Stomach (tissue), 9 donors: ENCODE measurements around the gene AR. TPM values are rescaled to one million over a fixed set of nuclear protein-coding genes. Genes with fewer than 3 reads are reported as not detected.

Experiments used
- DNase-seq, 2 donors: peaks; one replicate each; pipeline versions ENCODE4 v3.0.0 to v3.0.0-alpha.2; 2013 to 2019
- H3K27ac ChIP-seq, 5 donors: fragments of 200-600 bp in 4 of 5; sonication (generic) in 4 of 5; one replicate each; pipeline ENCODE4 v1.5.1; 2013 to 2019; ENCODE audit warnings: mild to moderate bottlenecking in 1 of 5, moderate library complexity in 1 of 5
- H3K27me3 ChIP-seq, 3 donors: fragments of 200-600 bp; sonication (generic); one replicate each; pipeline ENCODE4 v1.5.1; 2017 to 2019; ENCODE audit warnings: mixed run types in 1 of 3
- H3K36me3 ChIP-seq, 4 donors: fragments of 200-600 bp; sonication (generic); 1 replicate in 3 of 4; 2 replicates in 1 of 4; pipeline ENCODE4 v1.5.1; 2016 to 2019
- H3K4me1 ChIP-seq, 4 donors: fragments of 200-600 bp; sonication (generic); one replicate each; pipeline ENCODE4 v1.5.1; 2016 to 2019
- H3K4me3 ChIP-seq, 4 donors: fragments of 200-600 bp; sonication (generic) in 3 of 4; one replicate each; pipeline ENCODE4 v1.5.1; 2016 to 2019; ENCODE audit warnings: mild to moderate bottlenecking in 1 of 4
- H3K9me3 ChIP-seq, 4 donors: fragments of 200-600 bp; sonication (generic); one replicate each; pipeline ENCODE4 v1.5.1; 2016 to 2019
- EP300 ChIP-seq: sonication (generic); formaldehyde crosslinking; IDR thresholded peaks from one replicate; pipeline ENCODE4 v1.6.1; 2017; ENCODE audit warnings: antibody characterized with exemption
- POLR2A ChIP-seq, 4 donors: fragments of 450-650 bp; IDR thresholded peaks; one replicate each; pipeline ENCODE4 v1.6.1; 2016; ENCODE audit warnings: antibody characterized with exemption in 4 of 4, control low read depth in 2 of 4, mild to moderate bottlenecking in 1 of 4, moderate library complexity in 1 of 4
- POLR2AphosphoS5 ChIP-seq, 3 donors: sonication (generic); formaldehyde crosslinking; IDR thresholded peaks; one replicate each; pipeline ENCODE4 v1.6.1; 2016; ENCODE audit warnings: antibody characterized with exemption in 3 of 3
- WGBS, 5 donors: extraction: QIAGEN DNeasy Blood & Tissue Kit in 3 of 5; methylation state at CpG; one replicate each; pipeline versions ENCODE4 v1.1.5 to v1.1.7; 2013 to 2018; 5-methylcytosine and 5-hydroxymethylcytosine counted together
- intact Hi-C: fragments of 100-400 bp; cut with DNase I; formaldehyde crosslinking; loops from one replicate; pipeline ENCODE4 v1.15.1; 2023; ENCODE audit warnings: low total_unique reads
- polyA plus RNA-seq, 3 donors: library from polyadenylated mRNA; stranded (reverse); fragments of 200-250 nt; gene quantifications; one replicate each; pipeline ENCODE4 v1.2.3, GENCODE V29; 2013
- total RNA-seq, 5 donors: library from RNA; depleted of rRNA; stranded (reverse); fragments of >200 nt; gene quantifications; one replicate each; pipeline versions ENCODE4 v1.1.0 to v1.2.3, GENCODE V29; 2014 to 2016
- TF ChIP-seq, protein P1 (sequence below), 7 experiments: fragments of 450-650 bp in 4 of 7; fragments of 200-600 bp in 3 of 7; sonication (generic) in 3 of 7; IDR thresholded peaks; one replicate each; pipeline ENCODE4 v1.5.1; 2016 to 2019; ENCODE audit warnings: antibody characterized with exemption in 7 of 7, control low read depth in 2 of 7, mild to moderate bottlenecking in 1 of 7
- donor health status: healthy with polysubstance abuse.
- donor health status: Bipolar disorder and iron deficiency.
- donor health status: healthy.

The AR gene
- total and polyA plus RNA-seq, 8 donors, result 0.50 to 8.8 (median 1.4) TPM

GRCh38 chrX:67684136-67684535, 140.3 kb downstream of the AR start:
- DNase-seq, result no peak
- Histone ChIP-seq H3K27me3 (no peaks in the 10 kb centered on the region), H3K4me1 (no peaks in the 10 kb centered on the region), H3K27ac (no peak overlapping the region), H3K4me3 (no peak overlapping the region), H3K36me3 (peaks cover 0 to 3% (median 0%) of the 10 kb centered on the region in 4 donors), H3K9me3 (peaks cover 0 to 21% (median 4%) of the 10 kb centered on the region in 4 donors)
- WGBS, 5 donors, result 74 to 93% (median 89%) methylated on average over 4 of the region's 4 CpGs
- TF ChIP-seq, protein P1, sequence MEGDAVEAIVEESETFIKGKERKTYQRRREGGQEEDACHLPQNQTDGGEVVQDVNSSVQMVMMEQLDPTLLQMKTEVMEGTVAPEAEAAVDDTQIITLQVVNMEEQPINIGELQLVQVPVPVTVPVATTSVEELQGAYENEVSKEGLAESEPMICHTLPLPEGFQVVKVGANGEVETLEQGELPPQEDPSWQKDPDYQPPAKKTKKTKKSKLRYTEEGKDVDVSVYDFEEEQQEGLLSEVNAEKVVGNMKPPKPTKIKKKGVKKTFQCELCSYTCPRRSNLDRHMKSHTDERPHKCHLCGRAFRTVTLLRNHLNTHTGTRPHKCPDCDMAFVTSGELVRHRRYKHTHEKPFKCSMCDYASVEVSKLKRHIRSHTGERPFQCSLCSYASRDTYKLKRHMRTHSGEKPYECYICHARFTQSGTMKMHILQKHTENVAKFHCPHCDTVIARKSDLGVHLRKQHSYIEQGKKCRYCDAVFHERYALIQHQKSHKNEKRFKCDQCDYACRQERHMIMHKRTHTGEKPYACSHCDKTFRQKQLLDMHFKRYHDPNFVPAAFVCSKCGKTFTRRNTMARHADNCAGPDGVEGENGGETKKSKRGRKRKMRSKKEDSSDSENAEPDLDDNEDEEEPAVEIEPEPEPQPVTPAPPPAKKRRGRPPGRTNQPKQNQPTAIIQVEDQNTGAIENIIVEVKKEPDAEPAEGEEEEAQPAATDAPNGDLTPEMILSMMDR (IDR thresholded peaks at IDR 0.05), result no peak
- TF ChIP-seq POLR2A (IDR thresholded peaks at IDR 0.05) (no peak), EP300 (no peak), POLR2AphosphoS5 (IDR thresholded peaks at IDR 0.05) (no peak)
- intact Hi-C loops, result no loop called here

- intact Hi-C loops, result no loop called here
- no peaks in the 10 kb centered on the region for H3K4me1 ChIP-seq
- TF ChIP-seq, protein P1 (IDR thresholded peaks at IDR 0.05), result no peak
- DNase-seq, result no peak
- peaks cover 0 to 4% (median 0%) of the 10 kb centered on the region in 3 donors for H3K27me3 ChIP-seq
- no peak overlapping the region for H3K27ac ChIP-seq
- H3K9me3 ChIP-seq, result no peaks in the 10 kb centered on the region
- no peaks in the 10 kb centered on the region for H3K36me3 ChIP-seq
- H3K4me3 ChIP-seq, result no peak overlapping the region
Measured at GRCh38 chrX:67692246-67692645, 148.4 kb downstream of the AR start.

GRCh38 chrX:67693928-67694327, 150.1 kb downstream of the AR start:
- Histone ChIP-seq H3K4me3 (no peak overlapping the region), H3K9me3 (no peaks in the 10 kb centered on the region), H3K27me3 (peaks cover 0 to 4% (median 0%) of the 10 kb centered on the region in 3 donors), H3K36me3 (no peaks in the 10 kb centered on the region), H3K27ac (no peak overlapping the region), H3K4me1 (no peaks in the 10 kb centered on the region)
- no peak for DNase-seq
- 66 to 97% (median 87%) methylated on average over 1 of the region's 1 CpG for WGBS, 5 donors
- no peak for TF ChIP-seq POLR2AphosphoS5 (IDR thresholded peaks at IDR 0.05)
- TF ChIP-seq EP300, result no peak
- no peak for TF ChIP-seq POLR2A (IDR thresholded peaks at IDR 0.05)
- TF ChIP-seq, protein P1 (IDR thresholded peaks at IDR 0.05), result no peak
- intact Hi-C loops, result no loop called here

DNA sequence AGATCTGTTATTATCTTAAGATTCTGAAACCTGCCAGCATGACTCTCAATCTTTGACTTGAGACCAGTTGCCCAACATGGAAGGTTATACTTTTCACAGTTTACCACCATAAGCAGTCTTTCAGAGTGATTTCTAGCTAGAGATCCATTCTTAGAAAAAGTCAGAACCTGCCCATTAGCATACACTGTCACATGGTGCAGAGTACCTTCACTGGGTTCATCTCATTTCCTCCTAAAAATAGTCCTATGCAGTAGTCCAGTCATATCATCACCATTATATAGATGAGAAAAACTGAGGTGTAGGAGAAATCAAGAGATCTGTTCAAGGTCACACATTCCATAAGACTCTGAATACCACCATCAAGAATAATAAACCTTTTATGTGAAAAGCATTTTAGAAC, 153.6 kb downstream of the AR start:
- H3K4me1 ChIP-seq, result no peaks in the 10 kb centered on the region
- DNase-seq, result no peak
- H3K36me3 ChIP-seq, result no peaks in the 10 kb centered on the region
- TF ChIP-seq, protein P1 (IDR thresholded peaks at IDR 0.05), result no peak
- TF ChIP-seq POLR2A (IDR thresholded peaks at IDR 0.05) (no peak), EP300 (no peak), POLR2AphosphoS5 (IDR thresholded peaks at IDR 0.05) (no peak)
- no peak overlapping the region for H3K4me3 ChIP-seq
- peaks cover 0 to 4% (median 0%) of the 10 kb centered on the region in 3 donors for H3K27me3 ChIP-seq
- intact Hi-C loops, result no loop called here
- H3K27ac ChIP-seq, result no peak overlapping the region
- H3K9me3 ChIP-seq, result no peaks in the 10 kb centered on the region
